Liver (tissue), 9 donors: ENCODE results near the gene PSMD12. TPM values are rescaled to one million over a fixed set of nuclear protein-coding genes. Genes with fewer than 3 reads are reported as not detected.
A peak's percentile ranks its signal among the peaks of the same experiment; 100 is the strongest.

Experiments used
- DNase-seq: peaks from one replicate; pipeline ENCODE4 v3.0.0-alpha.2; 2017; ENCODE audit warnings: low spot score
- H3K27ac ChIP-seq, 2 donors: one replicate each; pipeline ENCODE4 v1.7.0; 2013; ENCODE audit warnings: inconsistent platforms in 2 of 2, low read length in 2 of 2, control low read depth in 1 of 2, low read depth in 1 of 2, mild to moderate bottlenecking in 1 of 2
- H3K27me3 ChIP-seq, 4 donors: one replicate each; pipeline versions ENCODE4 v1.6.1 to v1.7.0; 2013; ENCODE audit warnings: low read length in 3 of 4, inconsistent platforms in 1 of 4, mild to moderate bottlenecking in 1 of 4, moderate library complexity in 1 of 4; ENCODE audit not compliant: control insufficient read depth in 4 of 4, insufficient read depth in 4 of 4
- H3K36me3 ChIP-seq, 4 donors: one replicate each; pipeline versions ENCODE4 v1.6.1 to v1.7.0; 2013; ENCODE audit warnings: low read length in 3 of 4, mild to moderate bottlenecking in 3 of 4, low read depth in 1 of 4, moderate library complexity in 1 of 4; ENCODE audit not compliant: control insufficient read depth in 4 of 4, insufficient read depth in 3 of 4
- H3K4me1 ChIP-seq, 4 donors: one replicate each; pipeline versions ENCODE4 v1.6.1 to v1.7.0; 2013; ENCODE audit warnings: low read length in 3 of 4, mild to moderate bottlenecking in 3 of 4, moderate library complexity in 1 of 4; ENCODE audit not compliant: control insufficient read depth in 4 of 4, insufficient read depth in 4 of 4
- H3K4me3 ChIP-seq, 3 donors: one replicate each; pipeline versions ENCODE4 v1.6.1 to v1.7.0; 2013; ENCODE audit warnings: low read length in 3 of 3, control low read depth in 1 of 3, low read depth in 1 of 3, mild to moderate bottlenecking in 1 of 3
- H3K9ac ChIP-seq, 2 donors: one replicate each; pipeline ENCODE4 v1.7.0; 2013; ENCODE audit warnings: low read length in 2 of 2, mild to moderate bottlenecking in 2 of 2, moderate library complexity in 2 of 2, control low read depth in 1 of 2, low read depth in 1 of 2
- H3K9me3 ChIP-seq, 4 donors: one replicate each; pipeline versions ENCODE4 v1.6.1 to v1.7.0; 2013; ENCODE audit warnings: low read length in 3 of 4; ENCODE audit not compliant: control insufficient read depth in 4 of 4
- ATF3 ChIP-seq: IDR thresholded peaks from 2 replicates; pipeline ENCODE4 v1.6.1; 2016; ENCODE audit warnings: antibody characterized with exemption
- CTCF ChIP-seq: fragments of 150-350 bp; IDR thresholded peaks from 2 replicates; pipeline ENCODE4 v1.5.1; 2017; ENCODE audit warnings: improper control_type of control experiment, low read depth, low read length; ENCODE audit not compliant: missing input control
- EGR1 ChIP-seq, 2 donors: IDR thresholded peaks; 2 replicates each; pipeline ENCODE4 v1.6.1; 2016 to 2018; ENCODE audit warnings: antibody characterized with exemption in 2 of 2, low read depth in 2 of 2
- FOXA1 ChIP-seq: IDR thresholded peaks from 2 replicates; pipeline ENCODE4 v1.6.1; 2016; ENCODE audit warnings: antibody characterized with exemption
- FOXA2 ChIP-seq: IDR thresholded peaks from 2 replicates; pipeline ENCODE4 v1.6.1; 2016; ENCODE audit warnings: antibody characterized with exemption
- GABPA ChIP-seq, 2 donors: IDR thresholded peaks in 1 of 2; conservative IDR thresholded peaks in 1 of 2; 2 replicates each; pipeline ENCODE4 v1.6.1; 2016; ENCODE audit warnings: antibody characterized with exemption in 2 of 2, mild to moderate bottlenecking in 1 of 2, moderate library complexity in 1 of 2
- HNF4A ChIP-seq, 2 donors: conservative IDR thresholded peaks; 2 replicates each; pipeline ENCODE4 v1.6.1; 2016; ENCODE audit warnings: antibody characterized with exemption in 2 of 2, mild to moderate bottlenecking in 2 of 2
- JUND ChIP-seq, 2 donors: IDR thresholded peaks; 2 replicates each; pipeline ENCODE4 v1.6.1; 2016; ENCODE audit warnings: antibody characterized with exemption in 2 of 2
- NR2F2 ChIP-seq: IDR thresholded peaks from 2 replicates; pipeline ENCODE4 v1.6.1; 2016; ENCODE audit warnings: antibody characterized with exemption
- RAD21 ChIP-seq, 2 donors: IDR thresholded peaks; 2 replicates each; pipeline ENCODE4 v1.6.1; 2016; ENCODE audit warnings: antibody characterized with exemption in 2 of 2, mild to moderate bottlenecking in 2 of 2
- RXRA ChIP-seq, 2 donors: IDR thresholded peaks; 2 replicates each; pipeline ENCODE4 v1.6.1; 2017 to 2018; ENCODE audit warnings: antibody characterized with exemption in 2 of 2, mild to moderate bottlenecking in 1 of 2
- TAF1 ChIP-seq: conservative IDR thresholded peaks from 2 replicates; pipeline ENCODE4 v1.6.1; 2016; ENCODE audit warnings: antibody characterized with exemption, mild to moderate bottlenecking
- YY1 ChIP-seq: IDR thresholded peaks from 2 replicates; pipeline ENCODE4 v1.6.1; 2016; ENCODE audit warnings: antibody characterized with exemption, mild to moderate bottlenecking
- ZBTB33 ChIP-seq: IDR thresholded peaks from 2 replicates; pipeline ENCODE4 v1.6.1; 2016; ENCODE audit warnings: antibody characterized with exemption
- WGBS: extraction: QIAGEN DNeasy Blood & Tissue Kit; methylation state at CpG from one replicate; pipeline ENCODE4 v1.1.7; 2013; 5-methylcytosine and 5-hydroxymethylcytosine counted together
- polyA plus RNA-seq, 2 donors: library from polyadenylated mRNA; stranded (reverse) in 1 of 2; unstranded in 1 of 2; fragments of 200-250 nt in 1 of 2; fragments of >200 nt in 1 of 2; fragmentation: Nextera tagmentation in 1 of 2; extraction: Ambion mirVana in 1 of 2; gene quantifications; one replicate each; pipeline versions ENCODE4 v1.2.1 to v1.2.3, GENCODE V29; 2013 to 2015
- total RNA-seq, 2 donors: library from RNA; depleted of rRNA; stranded (reverse); fragments of >200 nt; gene quantifications; one replicate each; pipeline ENCODE4 v1.2.3, GENCODE V29; 2014
- donor health status: healthy.
- donor health status: healthy.
- donor health status: healthy.
- donor health status: healthy.
- donor health status: healthy.

PSMD12 gene
- total and polyA plus RNA-seq, 4 donors: 17.3 to 34.0 (median 25.7) TPM

GRCh38 chr17:67293251-67294203 lies 72.8 kb downstream of the PSMD12 start:
- no peak for TF ChIP-seq GABPA (IDR thresholded peaks at IDR 0.05 in 1 of 2, conservative IDR thresholded peaks at IDR 0.05 in 1 of 2)
- no peak for TF ChIP-seq FOXA1
- TF ChIP-seq RXRA (IDR thresholded peaks at IDR 0.05): no peak
- TF ChIP-seq RAD21 (IDR thresholded peaks at IDR 0.05): peak; percentile 94 to 96
- no peak for TF ChIP-seq YY1
- TF ChIP-seq ATF3: no peak
- TF ChIP-seq HNF4A (conservative IDR thresholded peaks at IDR 0.05): peak in 1 of 2 donors; percentile 24
- no peak for TF ChIP-seq TAF1
- TF ChIP-seq CTCF: peak; percentile 86
- no peak for TF ChIP-seq FOXA2
- TF ChIP-seq ZBTB33: no peak
- peak; percentile 27 for TF ChIP-seq NR2F2
- TF ChIP-seq JUND (IDR thresholded peaks at IDR 0.05): no peak
- Histone ChIP-seq H3K27me3 (no peaks in the 10 kb centered on the region), H3K4me1 (peaks cover 0 to 13% (median 7%) of the 10 kb centered on the region in 4 donors), H3K4me3 (no peak overlapping the region), H3K9me3 (no peaks in the 10 kb centered on the region), H3K9ac (no peak overlapping the region), H3K27ac (no peak overlapping the region), H3K36me3 (no peaks in the 10 kb centered on the region)
- DNase-seq: peak; percentile 54
- WGBS: 50% methylated on average over 32 of the region's 32 CpGs

GRCh38 chr17:67290711-67291291 lies 75.6 kb downstream of the PSMD12 start:
- DNase-seq: no peak
- H3K27ac ChIP-seq: no peak overlapping the region
- H3K4me1 ChIP-seq: peaks cover 0 to 13% (median 7%) of the 10 kb centered on the region in 4 donors
- H3K4me3 ChIP-seq: no peak overlapping the region
- TF ChIP-seq NR2F2 (no peak), JUND (IDR thresholded peaks at IDR 0.05) (no peak), FOXA2 (no peak), YY1 (no peak), EGR1 (IDR thresholded peaks at IDR 0.05; ENCODE audit: low read depth in 2 of 2) (no peak), ATF3 (no peak), FOXA1 (no peak), TAF1 (no peak)
- H3K27me3 ChIP-seq: no peaks in the 10 kb centered on the region
- WGBS: 88% methylated on average over 11 of the region's 11 CpGs
- no peak overlapping the region for H3K9ac ChIP-seq
- H3K9me3 ChIP-seq: no peaks in the 10 kb centered on the region
- H3K36me3 ChIP-seq: no peaks in the 10 kb centered on the region
